Activated effector memory CD4-positive, alpha-beta T cell treated with Interleukin-2 at 50 U/mL for 16 hours (primary cell): ENCODE results near the gene FAM162A.
"Not testable (repeated sequence)": the region's sequence is repeated elsewhere in the genome, so short reads cannot be mapped to it uniquely, and the experiment has no call there.

ENCODE experiments used
- DNase-seq: peaks from one replicate; pipeline ENCODE4 v3.0.0-alpha.2; 2020

Gene FAM162A

DNA sequence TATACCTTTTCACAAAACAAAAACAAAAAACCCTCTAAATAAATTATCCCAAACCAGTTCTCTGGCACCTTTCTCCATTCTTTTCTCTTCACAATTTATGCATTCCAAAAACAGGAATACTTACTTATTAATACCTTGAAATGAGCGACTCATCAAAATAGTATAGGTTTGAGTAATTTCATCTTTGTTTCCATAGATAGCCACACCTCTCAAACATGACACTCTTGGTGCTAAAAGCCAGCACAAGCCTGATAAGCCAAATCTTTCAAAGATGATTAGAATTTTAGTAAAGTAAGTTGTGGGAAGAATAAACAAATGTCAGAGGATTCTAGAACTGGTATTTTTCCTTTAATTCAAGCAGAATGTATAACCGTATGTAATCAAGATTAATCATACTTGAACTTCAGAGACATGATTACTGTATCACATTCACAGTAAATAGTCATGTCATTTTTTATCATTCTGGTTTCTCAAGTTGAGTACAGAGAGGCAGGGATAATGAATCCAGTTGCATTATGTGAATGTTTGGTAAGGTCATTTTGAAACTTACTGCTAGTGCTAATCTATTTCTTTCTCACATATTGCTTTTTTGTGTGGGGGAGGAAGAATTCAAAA lies 44.0 kb downstream of the FAM162A start:
- DNase-seq, result no peak

DNA sequence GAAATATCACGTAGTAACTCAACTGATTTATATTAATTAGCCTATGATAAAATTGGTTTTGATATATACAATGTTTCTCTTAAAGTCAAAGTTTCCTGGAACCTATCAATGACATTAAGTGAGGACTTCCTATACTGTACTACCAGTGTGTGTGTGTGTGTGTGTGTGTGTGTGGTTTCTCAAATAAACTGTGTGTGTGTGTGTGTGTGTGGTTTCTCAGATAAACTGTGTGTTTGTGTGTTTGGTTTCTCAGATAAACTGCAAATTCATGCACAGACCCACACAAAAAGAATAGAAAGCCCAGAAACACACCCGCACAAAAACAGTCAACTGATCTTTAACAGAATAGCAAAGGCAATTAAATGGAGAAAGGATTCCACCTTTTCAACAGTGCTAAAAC lies 46.4 kb downstream of the FAM162A start:
- DNase-seq, result no peak

DNA sequence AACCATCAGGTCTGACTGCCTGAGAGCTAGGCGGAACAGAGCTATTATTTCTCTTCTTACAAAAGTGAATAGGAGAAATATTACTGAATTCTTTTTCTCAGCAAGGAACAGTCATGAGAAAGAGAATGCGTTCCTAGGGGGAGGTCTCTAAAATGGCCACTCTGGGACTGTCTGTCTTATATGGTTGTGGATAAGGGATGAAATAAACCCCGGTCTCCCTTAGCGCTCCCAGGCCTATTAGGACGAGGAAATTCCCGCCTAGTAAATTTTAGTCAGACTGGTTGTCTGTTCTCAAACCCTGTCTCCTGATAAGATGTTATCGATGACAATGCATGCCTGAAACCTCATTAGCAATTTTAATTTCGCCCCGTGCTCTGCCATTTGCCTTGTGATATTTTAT lies 52.0 kb downstream of the FAM162A start:
- no peak for DNase-seq

DNA sequence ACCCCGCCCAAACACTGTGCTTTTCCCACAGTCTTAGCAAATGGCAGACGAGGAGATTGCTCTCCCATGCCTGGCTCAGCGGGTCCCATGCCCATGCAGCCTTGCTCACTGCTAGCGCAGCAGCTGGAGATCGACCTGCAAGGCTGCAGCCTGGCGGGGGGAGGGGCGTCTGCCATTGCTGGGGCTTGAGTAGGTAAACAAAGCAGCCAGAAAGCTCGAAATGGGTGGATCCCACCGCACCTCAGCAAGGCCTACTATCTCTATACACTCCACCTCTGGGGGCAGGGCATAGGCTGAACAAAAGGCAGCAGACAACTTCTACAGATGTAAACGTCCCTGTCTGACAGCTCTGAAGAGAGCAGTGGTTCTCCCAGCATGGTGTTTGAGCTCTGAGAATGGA lies 59.1 kb downstream of the FAM162A start:
- DNase-seq, result no peak

DNA sequence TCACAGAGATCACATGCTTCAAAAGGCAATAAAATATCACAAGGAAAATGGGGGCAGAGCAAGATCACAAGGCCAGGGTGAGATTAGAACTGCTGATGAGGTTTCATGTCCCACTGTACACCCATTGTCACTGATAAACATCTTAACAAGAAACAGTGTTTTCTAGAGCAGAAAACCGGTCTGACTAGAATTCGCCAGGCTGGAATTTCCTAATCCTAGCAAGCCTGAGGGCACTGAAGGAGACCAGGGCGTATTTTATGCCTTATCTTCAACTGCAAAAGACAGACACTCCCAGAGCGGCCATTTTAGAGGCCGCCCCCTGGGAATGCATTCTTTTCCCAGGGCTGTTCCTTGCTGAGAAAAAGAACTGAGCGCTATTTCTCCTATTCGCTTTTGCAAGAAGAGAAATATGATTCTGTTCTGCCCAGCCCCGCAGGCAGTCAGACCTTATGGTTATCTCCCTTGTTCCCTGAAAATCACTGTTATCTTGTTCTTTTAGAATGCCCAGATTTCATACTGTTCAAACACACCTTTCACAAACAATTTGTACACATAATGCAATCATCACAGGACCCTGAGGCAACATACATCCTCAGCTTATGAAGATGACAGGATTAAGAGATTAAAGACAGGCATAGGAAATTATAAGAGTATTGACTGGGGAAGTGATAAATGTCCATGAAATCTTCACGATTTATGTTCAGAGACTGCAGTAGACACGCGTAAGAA lies 59.9 kb downstream of the FAM162A start:
- DNase-seq, result not testable (repeated sequence)

DNA sequence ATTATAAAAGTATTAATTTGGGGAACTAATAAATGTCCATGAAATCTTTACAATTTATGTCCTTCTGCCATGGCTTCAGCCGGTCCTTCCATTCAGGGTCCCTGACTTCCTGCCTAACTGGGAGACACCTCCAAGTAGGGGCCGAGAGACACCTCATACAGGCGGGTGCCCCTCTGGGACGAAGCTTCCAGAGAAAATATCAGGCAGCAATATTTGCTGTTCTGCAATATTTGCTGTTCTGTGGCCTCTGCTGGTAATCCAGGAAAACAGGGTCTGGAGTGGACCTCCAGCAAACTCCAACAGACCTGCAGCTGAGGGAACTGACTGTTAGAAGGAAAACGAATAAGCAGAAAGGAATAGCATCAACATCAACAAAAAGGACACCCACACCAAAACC lies 60.5 kb downstream of the FAM162A start:
- DNase-seq, result not testable (repeated sequence)

DNA sequence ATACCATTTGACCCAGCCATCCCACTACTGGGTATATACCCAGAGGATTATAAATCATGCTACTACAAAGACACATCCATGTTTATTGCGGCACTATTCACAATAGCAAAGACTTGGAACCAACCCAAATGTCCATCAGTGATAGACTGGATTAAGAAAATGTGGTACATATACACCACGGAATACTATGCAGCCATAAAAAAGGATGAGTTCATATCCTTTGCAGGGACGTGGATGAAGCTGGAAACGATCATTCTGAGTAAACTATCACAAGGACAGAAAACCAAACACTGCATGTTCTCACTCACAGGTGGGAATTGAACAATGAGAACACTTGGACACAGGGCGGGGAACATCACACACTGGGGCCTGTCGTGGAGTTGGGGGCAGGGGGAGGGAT lies 64.2 kb downstream of the FAM162A start:
- DNase-seq, result not testable (repeated sequence)

DNA sequence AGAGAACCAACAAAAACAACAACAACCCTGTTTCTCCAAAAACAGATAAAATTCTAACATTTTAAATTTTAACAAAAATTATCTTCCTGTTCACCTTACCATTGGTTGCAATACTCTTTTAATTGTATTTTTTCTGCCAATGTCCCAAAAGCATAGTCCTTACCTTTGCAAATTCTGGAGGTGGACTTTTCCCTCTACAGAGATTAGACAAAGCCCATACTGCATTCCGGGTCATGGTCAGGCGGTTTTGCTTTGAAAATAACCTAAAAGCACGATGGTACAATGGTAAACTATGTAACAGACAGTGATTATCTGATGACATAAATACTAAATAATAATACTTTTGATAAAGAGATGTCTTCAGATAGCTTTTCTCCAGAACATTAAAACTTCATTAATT lies 67.4 kb downstream of the FAM162A start:
- no peak for DNase-seq

DNA sequence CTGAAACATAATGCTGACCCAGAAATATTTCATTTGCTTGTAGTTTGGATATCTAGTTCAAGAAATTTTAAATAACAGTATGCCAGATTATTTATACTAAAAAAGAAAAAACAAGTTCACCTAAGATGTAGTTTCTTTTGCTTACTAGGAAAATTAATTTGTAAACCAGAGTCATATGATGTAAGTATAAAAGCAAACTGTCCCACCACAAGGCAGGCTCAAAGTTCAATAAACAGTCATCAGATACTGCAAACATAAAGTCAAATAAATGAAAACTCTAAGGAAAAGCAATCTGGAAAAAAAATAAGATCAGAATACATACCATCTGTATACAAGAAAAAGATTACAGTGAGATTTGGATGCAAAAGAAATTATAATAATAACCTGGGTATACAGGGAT lies 72.1 kb downstream of the FAM162A start:
- DNase-seq, result no peak

DNA sequence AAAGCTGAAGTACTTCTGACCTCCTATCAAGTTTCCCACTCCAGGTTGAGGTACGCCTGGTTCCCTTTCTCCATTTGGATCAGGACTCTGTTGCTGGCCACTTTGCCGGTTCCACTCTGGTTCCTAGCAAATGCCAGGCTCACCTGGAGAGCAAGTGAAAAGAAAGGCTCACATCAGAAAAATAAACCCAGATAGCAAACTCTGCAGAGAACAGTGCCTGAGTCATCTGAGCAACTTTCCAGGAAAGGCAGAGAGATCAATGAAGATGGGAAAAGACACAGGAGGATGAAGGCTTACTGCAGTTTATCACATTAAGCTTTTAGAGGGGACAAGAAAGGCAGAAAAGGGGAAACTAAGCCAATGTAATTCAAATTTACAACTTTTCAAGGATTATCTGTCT lies 73.7 kb downstream of the FAM162A start:
- DNase-seq, result no peak

DNA sequence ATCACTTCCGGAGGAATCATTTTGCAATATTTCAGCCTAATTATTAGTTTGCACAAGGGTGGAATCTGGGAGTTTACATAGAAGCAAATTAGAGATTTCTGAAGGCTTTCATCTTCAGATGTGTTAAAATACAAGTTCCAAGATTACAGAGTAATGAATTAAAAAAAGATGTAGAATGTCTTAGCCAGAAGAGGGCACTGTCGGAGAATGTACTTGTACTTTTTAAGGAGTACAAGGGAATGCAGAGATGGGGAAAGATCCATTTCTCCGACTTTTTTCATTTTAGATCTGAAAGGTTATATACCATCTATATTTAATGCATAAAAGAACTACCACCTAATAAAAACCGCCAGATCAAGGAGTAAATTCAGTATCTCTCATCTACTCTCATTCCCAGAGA lies 75.0 kb downstream of the FAM162A start:
- DNase-seq, result no peak

DNA sequence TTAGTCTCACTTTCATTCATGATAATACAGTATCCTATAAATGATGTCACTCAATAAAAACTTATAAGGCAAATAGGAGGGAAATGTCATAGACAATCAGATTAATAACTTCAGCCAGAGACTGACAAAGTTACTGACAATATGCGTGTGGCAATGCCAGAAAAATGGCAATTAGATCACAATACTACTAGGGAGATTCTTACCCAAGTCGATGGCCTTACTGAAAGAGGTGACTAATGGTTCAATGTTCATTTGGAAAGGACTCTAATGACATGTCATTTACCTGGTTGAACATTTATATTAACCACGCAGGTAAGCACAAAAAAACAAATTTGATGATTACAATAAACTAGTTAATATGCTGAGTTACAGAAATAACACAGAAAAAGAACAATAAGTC lies 77.8 kb downstream of the FAM162A start:
- DNase-seq, result no peak
